ENCODE results near the gene ATP2B1.

GRCh38 chr12:89703768-89704167 lies 4.9 kb downstream of the ATP2B1 start:
- TF ChIP-seq, protein P1, sequence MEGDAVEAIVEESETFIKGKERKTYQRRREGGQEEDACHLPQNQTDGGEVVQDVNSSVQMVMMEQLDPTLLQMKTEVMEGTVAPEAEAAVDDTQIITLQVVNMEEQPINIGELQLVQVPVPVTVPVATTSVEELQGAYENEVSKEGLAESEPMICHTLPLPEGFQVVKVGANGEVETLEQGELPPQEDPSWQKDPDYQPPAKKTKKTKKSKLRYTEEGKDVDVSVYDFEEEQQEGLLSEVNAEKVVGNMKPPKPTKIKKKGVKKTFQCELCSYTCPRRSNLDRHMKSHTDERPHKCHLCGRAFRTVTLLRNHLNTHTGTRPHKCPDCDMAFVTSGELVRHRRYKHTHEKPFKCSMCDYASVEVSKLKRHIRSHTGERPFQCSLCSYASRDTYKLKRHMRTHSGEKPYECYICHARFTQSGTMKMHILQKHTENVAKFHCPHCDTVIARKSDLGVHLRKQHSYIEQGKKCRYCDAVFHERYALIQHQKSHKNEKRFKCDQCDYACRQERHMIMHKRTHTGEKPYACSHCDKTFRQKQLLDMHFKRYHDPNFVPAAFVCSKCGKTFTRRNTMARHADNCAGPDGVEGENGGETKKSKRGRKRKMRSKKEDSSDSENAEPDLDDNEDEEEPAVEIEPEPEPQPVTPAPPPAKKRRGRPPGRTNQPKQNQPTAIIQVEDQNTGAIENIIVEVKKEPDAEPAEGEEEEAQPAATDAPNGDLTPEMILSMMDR (IDR thresholded peaks at IDR 0.05), result no peak
- no peak for TF ChIP-seq ZFX (IDR thresholded peaks at IDR 0.05; ENCODE audit: borderline replicate concordance)
